CD4-positive, alpha-beta T cell treated with Interferon gamma for 1 hour (primary cell): ENCODE data around the gene TJAP1.
A peak's percentile ranks its signal among the peaks of the same experiment; 100 is the strongest.
"Not testable (repeated sequence)": the region's sequence is repeated elsewhere in the genome, so short reads cannot be mapped to it uniquely, and the experiment has no call there.

Experiments
- DNase-seq: peaks from one replicate; pipeline ENCODE4 v3.0.0-alpha.2; 2020

TJAP1 gene

GRCh38 chr6:43453831-43454230, 23.5 kb upstream of the TJAP1 start:
- no peak for DNase-seq

GRCh38 chr6:43454290-43454695, 23.1 kb upstream of the TJAP1 start:
- DNase-seq = no peak

- DNase-seq = peak; percentile 59
Observed at GRCh38 chr6:43454696-43455530, 22.5 kb upstream of the TJAP1 start.

- peak; percentile 22 for DNase-seq
Observed at GRCh38 chr6:43455531-43456428, 21.6 kb upstream of the TJAP1 start, which contains the start of gene DLK2. DLK2 (minus strand) TSS chr6:43455548; CDS start chr6:43454825, 723 bp downstream.

GRCh38 chr6:43457643-43458042, 19.7 kb upstream of the TJAP1 start:
- no peak for DNase-seq

- DNase-seq = not testable (repeated sequence)
Observed at GRCh38 chr6:43458154-43458553, 19.2 kb upstream of the TJAP1 start.

GRCh38 chr6:43459535-43459934, 17.8 kb upstream of the TJAP1 start:
- DNase-seq = no peak

- DNase-seq = no peak
Observed at GRCh38 chr6:43460032-43460431, 17.3 kb upstream of the TJAP1 start.

GRCh38 chr6:43461936-43462335, 15.4 kb upstream of the TJAP1 start:
- DNase-seq = no peak

GRCh38 chr6:43464337-43464736, 13.0 kb upstream of the TJAP1 start:
- no peak for DNase-seq

GRCh38 chr6:43465948-43466347, 11.4 kb upstream of the TJAP1 start:
- DNase-seq = no peak

GRCh38 chr6:43467265-43467664, 10.1 kb upstream of the TJAP1 start:
- DNase-seq = not testable (repeated sequence)

GRCh38 chr6:43467752-43468151, 9.6 kb upstream of the TJAP1 start:
- no peak for DNase-seq

GRCh38 chr6:43468240-43468639, 9.1 kb upstream of the TJAP1 start:
- DNase-seq = no peak

- no peak for DNase-seq
Observed at GRCh38 chr6:43468748-43469681, 8.4 kb upstream of the TJAP1 start.

- DNase-seq = no peak
Observed at GRCh38 chr6:43469947-43470346, 7.4 kb upstream of the TJAP1 start.

GRCh38 chr6:43471399-43471798, 6.0 kb upstream of the TJAP1 start:
- no peak for DNase-seq

GRCh38 chr6:43472515-43472914, 4.9 kb upstream of the TJAP1 start:
- DNase-seq = no peak

GRCh38 chr6:43475516-43475915, 1.9 kb upstream of the TJAP1 start:
- no peak for DNase-seq

- DNase-seq = no peak
Observed at GRCh38 chr6:43476746-43477145, 624 bp upstream of the TJAP1 start.

- DNase-seq = no peak
Observed at GRCh38 chr6:43478008-43478372, 620 bp downstream of the TJAP1 start.

- DNase-seq = no peak
Observed at GRCh38 chr6:43481075-43481474, 3.7 kb downstream of the TJAP1 start.
